GM12874 (cell line): ENCODE results near the gene SOWAHA.
A peak's percentile ranks its signal among the peaks of the same experiment; 100 is the strongest.

Source experiments
- CTCF ChIP-seq: IDR thresholded peaks from 2 replicates; pipeline ENCODE4 v1.5.1; 2011; ENCODE audit warnings: low read depth, mild to moderate bottlenecking, control low read depth, low read length, moderate library complexity; ENCODE audit not compliant: insufficient read depth

The SOWAHA gene

DNA sequence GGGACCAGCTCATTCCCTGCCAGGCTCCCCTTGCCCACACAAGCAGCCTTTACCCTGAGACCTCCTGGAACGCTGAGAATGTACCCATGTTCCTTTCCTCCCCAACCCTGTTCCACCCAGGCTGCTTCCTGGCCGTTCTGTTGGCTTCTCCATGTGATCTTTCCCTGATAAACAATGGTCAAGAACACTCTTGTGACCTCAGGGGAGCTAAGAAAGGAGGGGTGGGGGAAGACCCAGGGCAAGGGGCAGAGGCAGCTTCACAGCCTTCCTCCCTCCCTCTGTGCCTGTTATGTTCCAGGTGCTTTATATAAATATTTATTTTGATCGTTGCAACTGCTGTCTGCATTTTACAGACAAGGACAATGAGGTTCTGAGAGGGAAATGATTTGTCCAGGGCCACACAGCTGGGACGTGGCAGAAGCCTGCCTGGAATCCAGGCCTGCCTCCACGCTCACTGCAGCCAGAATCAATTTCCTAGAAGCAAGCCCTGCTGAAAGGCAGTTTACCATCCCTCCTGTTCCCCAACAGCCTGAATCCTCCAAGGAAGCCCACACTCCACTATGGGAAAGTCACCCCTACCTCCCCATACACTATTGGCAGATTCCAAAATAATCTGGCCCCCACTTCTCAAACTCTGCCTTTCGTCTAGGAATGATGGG is 13.5 kb downstream of the SOWAHA start:
- TF ChIP-seq CTCF, result no peak

- no peak for TF ChIP-seq CTCF
These were observed 15.0 kb downstream of the SOWAHA start for GRCh38 chr5:132827943-132828673.

DNA sequence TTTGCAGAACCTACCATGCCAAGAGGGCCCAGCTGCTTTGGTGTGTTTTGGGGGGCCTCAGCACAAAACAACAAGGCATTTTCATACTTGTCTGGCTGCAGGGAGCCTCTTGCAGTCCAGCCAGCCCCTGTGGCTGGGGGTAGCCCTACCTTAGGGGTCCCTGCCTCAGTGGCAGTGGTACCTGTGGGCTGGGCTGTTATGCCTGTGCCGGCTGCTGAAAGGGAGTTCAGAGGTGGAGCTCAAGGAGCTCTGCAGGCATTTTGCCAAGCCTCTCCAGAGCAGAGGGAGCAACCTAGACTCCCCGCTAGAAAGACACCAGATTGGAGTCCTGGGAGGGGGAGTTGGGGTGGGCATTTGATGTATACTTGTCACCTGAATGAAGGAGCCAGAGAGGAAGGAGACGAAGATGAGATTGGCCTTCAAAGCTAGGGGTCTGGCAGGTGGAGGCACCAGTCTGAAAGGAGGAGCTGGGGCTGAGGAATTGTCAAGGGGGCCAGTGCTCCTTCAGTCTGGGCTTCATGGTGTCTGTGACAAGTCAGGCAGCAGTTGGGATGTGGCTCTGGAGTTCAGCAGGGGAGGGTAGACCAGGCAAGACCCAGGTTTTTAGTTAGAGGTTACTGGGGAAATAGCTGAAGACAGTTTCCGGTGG is 15.9 kb downstream of the SOWAHA start:
- TF ChIP-seq CTCF, result no peak

GRCh38 chr5:132829742-132830435 is 16.8 kb downstream of the SOWAHA start:
- TF ChIP-seq CTCF, result peak; percentile 98

- no peak for TF ChIP-seq CTCF
These were observed 17.5 kb downstream of the SOWAHA start, which contains the start of gene SHROOM1 for GRCh38 chr5:132830436-132831094. TSS of gene SHROOM1 (minus strand) at chr5:132830647. CDS start at chr5:132826140, 4,507 bp downstream.

GRCh38 chr5:132831095-132831860 is 18.2 kb downstream of the SOWAHA start:
- TF ChIP-seq CTCF, result no peak
